T47D (cell line): ENCODE measurements around the gene SCT.

Experiments
- DNase-seq, 2 experiments: peaks; one replicate each; pipeline versions ENCODE4 v3.0.0 to v3.0.0-alpha.2; 2011 to 2012; ENCODE audit warnings: low read depth in 1 of 2, low spot score in 1 of 2
- JUND ChIP-seq: IDR thresholded peaks from 2 replicates; pipeline ENCODE4 v1.6.1; 2012; ENCODE audit warnings: low read depth
- in situ Hi-C: cut with HindIII; loops from 2 replicates; pipeline ENCODE4 v1.10.0; 2016; ENCODE audit warnings: low sequenced_read_pairs, low pct_unique_long_range_greater_than_20kb

Gene SCT

GRCh38 chr11:576811-577610 is 50.0 kb downstream of the SCT start:
- DNase-seq, result no peak
- in situ Hi-C loops, result no loop called here
- no peak for TF ChIP-seq JUND
